HS-27A (cell line): Measurements from ENCODE around the gene C11orf24.

Source experiments
- DNase-seq: peaks from one replicate; pipeline ENCODE4 v3.0.0-alpha.2; 2012; ENCODE audit warnings: low read depth, missing footprints

C11orf24 gene

GRCh38 chr11:68271781-68272608 is at the start of gene C11orf24:
Gene C11orf24, minus strand, starts transcription at chr11:68271973. Its CDS starts 8,206 bp downstream, at chr11:68263767.
- DNase-seq, result peak; percentile 77

GRCh38 chr11:68317147-68317785 is 45.5 kb upstream of the C11orf24 start:
- DNase-seq, result no peak

- DNase-seq, result no peak
These were observed 43.6 kb upstream of the C11orf24 start for GRCh38 chr11:68315171-68315920.

- DNase-seq, result no peak
These were observed 42.7 kb upstream of the C11orf24 start for GRCh38 chr11:68314203-68315170.

- DNase-seq, result no peak
These were observed 41.9 kb upstream of the C11orf24 start for GRCh38 chr11:68313574-68314202.

GRCh38 chr11:68312780-68313573 is 41.2 kb upstream of the C11orf24 start:
- no peak for DNase-seq

GRCh38 chr11:68312117-68312779 is 40.5 kb upstream of the C11orf24 start, which contains the start of gene LRP5:
Gene LRP5, plus strand, starts transcription at chr11:68312591. Its CDS starts 124 bp downstream, at chr11:68312715.
- no peak for DNase-seq

- no peak for DNase-seq
These were observed 39.7 kb upstream of the C11orf24 start for GRCh38 chr11:68311160-68312116.

- no peak for DNase-seq
These were observed 37.9 kb upstream of the C11orf24 start for GRCh38 chr11:68309621-68310185.

GRCh38 chr11:68308068-68308467 is 36.3 kb upstream of the C11orf24 start:
- no peak for DNase-seq

GRCh38 chr11:68306636-68307035 is 34.9 kb upstream of the C11orf24 start:
- no peak for DNase-seq

GRCh38 chr11:68303982-68304780 is 32.4 kb upstream of the C11orf24 start:
- DNase-seq, result no peak

GRCh38 chr11:68303083-68303482 is 31.3 kb upstream of the C11orf24 start:
- no peak for DNase-seq

GRCh38 chr11:68302670-68303069 is 30.9 kb upstream of the C11orf24 start:
- DNase-seq, result no peak

GRCh38 chr11:68302256-68302655 is 30.5 kb upstream of the C11orf24 start:
- DNase-seq, result no peak

- DNase-seq, result no peak
These were observed 28.5 kb upstream of the C11orf24 start for GRCh38 chr11:68300076-68300830.
